ENCODE data around the gene DCUN1D2.

DNA sequence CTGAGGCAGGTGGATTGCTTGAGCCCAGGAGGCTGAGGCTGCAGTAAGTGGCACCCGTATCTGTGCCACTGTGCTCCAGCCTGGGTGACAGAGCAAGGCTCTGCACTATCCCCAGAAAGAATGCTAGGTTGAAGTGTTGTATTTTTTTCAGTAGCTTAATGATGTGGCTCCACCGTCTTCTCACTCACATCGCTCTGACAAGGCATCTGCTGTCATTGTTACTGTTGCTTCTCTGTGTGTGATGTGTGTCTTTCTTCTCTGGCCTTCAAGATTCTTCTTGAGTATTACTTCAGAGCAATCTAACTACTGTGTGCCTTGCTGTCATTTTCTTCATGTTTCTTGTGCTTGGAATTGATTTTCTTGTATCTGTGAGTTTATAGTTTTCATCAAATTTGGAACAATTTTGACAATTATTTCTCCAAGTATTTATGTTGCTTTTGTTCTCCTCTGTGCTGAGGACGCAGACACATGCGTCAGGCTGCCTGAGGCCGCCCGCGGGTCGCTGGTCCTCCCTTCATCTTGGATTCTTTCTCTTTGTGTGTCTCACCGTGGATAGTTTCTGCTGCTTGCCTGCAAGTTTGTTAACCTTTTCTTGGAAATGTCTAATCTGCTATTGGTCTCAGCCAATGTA is 48.0 kb downstream of the DCUN1D2 start:
- TF ChIP-seq POLR2AphosphoS5 (IDR thresholded peaks at IDR 0.05) (no peak), POLR2A (IDR thresholded peaks at IDR 0.05) (no peak), EP300 (IDR thresholded peaks at IDR 0.05; ENCODE audit: low read depth) (no peak)
- TF ChIP-seq, protein P1, sequence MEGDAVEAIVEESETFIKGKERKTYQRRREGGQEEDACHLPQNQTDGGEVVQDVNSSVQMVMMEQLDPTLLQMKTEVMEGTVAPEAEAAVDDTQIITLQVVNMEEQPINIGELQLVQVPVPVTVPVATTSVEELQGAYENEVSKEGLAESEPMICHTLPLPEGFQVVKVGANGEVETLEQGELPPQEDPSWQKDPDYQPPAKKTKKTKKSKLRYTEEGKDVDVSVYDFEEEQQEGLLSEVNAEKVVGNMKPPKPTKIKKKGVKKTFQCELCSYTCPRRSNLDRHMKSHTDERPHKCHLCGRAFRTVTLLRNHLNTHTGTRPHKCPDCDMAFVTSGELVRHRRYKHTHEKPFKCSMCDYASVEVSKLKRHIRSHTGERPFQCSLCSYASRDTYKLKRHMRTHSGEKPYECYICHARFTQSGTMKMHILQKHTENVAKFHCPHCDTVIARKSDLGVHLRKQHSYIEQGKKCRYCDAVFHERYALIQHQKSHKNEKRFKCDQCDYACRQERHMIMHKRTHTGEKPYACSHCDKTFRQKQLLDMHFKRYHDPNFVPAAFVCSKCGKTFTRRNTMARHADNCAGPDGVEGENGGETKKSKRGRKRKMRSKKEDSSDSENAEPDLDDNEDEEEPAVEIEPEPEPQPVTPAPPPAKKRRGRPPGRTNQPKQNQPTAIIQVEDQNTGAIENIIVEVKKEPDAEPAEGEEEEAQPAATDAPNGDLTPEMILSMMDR (IDR thresholded peaks at IDR 0.05): no peak

Data from transverse colon (tissue), 4 donors.